MM.1S (cell line): ENCODE results near the gene KSR2.

ENCODE experiments used
- CTCF ChIP-seq: fragments of 300-600 bp; sonication (generic); IDR thresholded peaks from 2 replicates; pipeline ENCODE4 v1.5.1; 2016; ENCODE audit warnings: antibody characterized with exemption, low read length, mixed read lengths
- EZH2 ChIP-seq: fragments of 300-600 bp; sonication (generic); optimal IDR thresholded peaks from 2 replicates; pipeline ENCODE3; 2017; ENCODE audit warnings: low read depth, mild to moderate bottlenecking, antibody characterized with exemption, low read length, mixed read lengths
- EZH2phosphoT487 ChIP-seq: fragments of 300-600 bp; sonication (generic); IDR thresholded peaks from 2 replicates; pipeline ENCODE4 v1.6.1; 2018; ENCODE audit warnings: antibody characterized with exemption, low read length

GRCh38 chr12:117933545-117933944 is 35.2 kb downstream of the KSR2 start:
- TF ChIP-seq CTCF = no peak
- TF ChIP-seq EZH2phosphoT487 = no peak
- TF ChIP-seq EZH2 = no peak
